Measurements from ENCODE around the gene NEK1. TPM values are rescaled to one million over a fixed set of nuclear protein-coding genes. Genes with fewer than 3 reads are reported as not detected.

Gene NEK1
- polyA plus RNA-seq, 1 donor from 2014 or later, result 17.1 TPM

DNA sequence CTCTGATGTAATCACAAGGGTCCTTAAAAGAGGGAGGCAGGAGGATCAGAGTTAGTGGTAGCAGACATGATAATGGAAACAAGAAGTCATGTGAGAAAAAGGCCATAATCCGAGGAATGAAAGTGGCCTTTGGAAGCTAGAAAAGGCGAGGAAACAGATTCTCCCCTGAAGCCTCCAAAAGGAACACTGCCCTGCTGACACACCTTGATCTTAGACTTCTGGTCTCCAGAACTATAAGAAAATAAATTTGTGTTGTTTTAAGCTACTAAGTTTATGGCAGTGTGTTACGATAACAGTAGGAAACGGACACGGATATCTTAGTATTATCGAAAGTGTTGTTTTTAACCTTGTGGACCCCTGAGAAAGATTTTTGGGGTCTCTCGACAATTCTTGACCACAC, 32.4 kb upstream of the NEK1 start:
- H4K20me1 ChIP-seq (ENCODE audit: insufficient read depth), result no peaks in the 10 kb centered on the region
- TF ChIP-seq POLR2AphosphoS5 (IDR thresholded peaks at IDR 0.05) (no peak), TAF1 (IDR thresholded peaks at IDR 0.05; ENCODE audit: low read depth) (no peak), SMC3 (conservative IDR thresholded peaks at IDR 0.05; ENCODE audit: poor library complexity) (no peak), EP300 (conservative IDR thresholded peaks at IDR 0.05; ENCODE audit: poor library complexity, severe bottlenecking) (no peak), CTCF (IDR thresholded peaks at IDR 0.05; ENCODE audit: poor library complexity, severe bottlenecking) (no peak), REST (IDR thresholded peaks at IDR 0.05; ENCODE audit: borderline replicate concordance) (no peak), RAD21 (conservative IDR thresholded peaks at IDR 0.05) (no peak)
- H3K79me2 ChIP-seq (replicated peaks; ENCODE audit: insufficient read depth, low read length), result no peaks in the 10 kb centered on the region
- H3K27ac ChIP-seq (ENCODE audit: low read length), result no peak overlapping the region
- no peak overlapping the region for H2AFZ ChIP-seq (ENCODE audit: low read depth, low read length)
- H3F3A ChIP-seq (ENCODE audit: insufficient read depth, low read length, poor library complexity, severe bottlenecking), result no peaks in the 10 kb centered on the region
- H3K4me3 ChIP-seq (ENCODE audit: low read length), result no peak overlapping the region
- no peak overlapping the region for H3K4me2 ChIP-seq (ENCODE audit: low read length)
- H3K36me3 ChIP-seq (ENCODE audit: insufficient read depth, low read length), result no peaks in the 10 kb centered on the region
- H3K9me3 ChIP-seq (ENCODE audit: low read length), result no peaks in the 10 kb centered on the region
- no peaks in the 10 kb centered on the region for H3K27me3 ChIP-seq (ENCODE audit: insufficient read depth, low read depth, low read length)
- no peak overlapping the region for H3K9ac ChIP-seq (ENCODE audit: low read length)
- no peaks in the 10 kb centered on the region for H3K9me2 ChIP-seq (ENCODE audit: insufficient read depth, low read length)

- Histone ChIP-seq H3K4me3 (ENCODE audit: low read length) (no peak overlapping the region), H3K4me2 (ENCODE audit: low read length) (no peak overlapping the region), H3K9me2 (ENCODE audit: insufficient read depth, low read length) (no peaks in the 10 kb centered on the region), H4K20me1 (ENCODE audit: insufficient read depth) (no peaks in the 10 kb centered on the region), H3K79me2 (replicated peaks; ENCODE audit: insufficient read depth, low read length) (no peaks in the 10 kb centered on the region), H3K9me3 (ENCODE audit: low read length) (no peaks in the 10 kb centered on the region), H3K9ac (ENCODE audit: low read length) (no peak overlapping the region), H3K27me3 (ENCODE audit: insufficient read depth, low read depth, low read length) (no peaks in the 10 kb centered on the region), H2AFZ (ENCODE audit: low read depth, low read length) (no peak overlapping the region), H3F3A (ENCODE audit: insufficient read depth, low read length, poor library complexity, severe bottlenecking) (no peaks in the 10 kb centered on the region), H3K27ac (ENCODE audit: low read length) (no peak overlapping the region), H3K36me3 (ENCODE audit: insufficient read depth, low read length) (no peaks in the 10 kb centered on the region)
- TF ChIP-seq EP300 (conservative IDR thresholded peaks at IDR 0.05; ENCODE audit: poor library complexity, severe bottlenecking) (no peak), POLR2AphosphoS5 (IDR thresholded peaks at IDR 0.05) (no peak), MXI1 (conservative IDR thresholded peaks at IDR 0.05; ENCODE audit: poor library complexity, severe bottlenecking) (no peak), CTCF (IDR thresholded peaks at IDR 0.05; ENCODE audit: poor library complexity, severe bottlenecking) (no peak), REST (IDR thresholded peaks at IDR 0.05; ENCODE audit: borderline replicate concordance) (no peak), SMC3 (conservative IDR thresholded peaks at IDR 0.05; ENCODE audit: poor library complexity) (no peak), TAF1 (IDR thresholded peaks at IDR 0.05; ENCODE audit: low read depth) (no peak), EZH2 (IDR thresholded peaks at IDR 0.05; ENCODE audit: borderline replicate concordance, insufficient read depth, low read length, poor library complexity, severe bottlenecking) (no peak), RAD21 (conservative IDR thresholded peaks at IDR 0.05) (no peak)
Observed at GRCh38 chr4:169640261-169640870, 28.0 kb upstream of the NEK1 start.
